ENCODE results near the gene DOCK10. TPM values are rescaled to one million over a fixed set of nuclear protein-coding genes. Genes with fewer than 3 reads are reported as not detected.

Gene DOCK10
- total and polyA plus RNA-seq, 2 donors (not counting 3 experiments of a cell fraction or from before 2014, with no cell fraction given) = 5.8 to 23.0 TPM

DNA sequence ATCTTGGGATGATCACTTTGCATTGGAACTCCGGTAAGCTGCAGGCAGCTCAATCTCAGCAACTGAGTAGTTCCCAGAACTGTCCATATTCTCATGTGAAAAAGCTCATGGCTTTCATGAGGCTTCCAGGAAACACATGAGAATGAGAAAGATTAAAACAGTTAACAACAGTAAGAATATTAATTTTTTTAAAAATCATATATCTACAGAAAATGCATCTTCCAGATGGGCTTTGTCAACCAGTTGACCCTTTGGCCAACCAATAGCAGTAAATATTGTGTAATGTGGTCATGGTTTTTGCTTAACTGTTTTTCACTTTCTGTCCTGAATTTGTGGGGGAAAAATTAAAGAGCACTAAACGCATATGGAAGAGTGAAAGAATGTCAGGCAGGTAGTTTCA lies 194.9 kb downstream of the DOCK10 start:
- TF ChIP-seq POLR2A (IDR thresholded peaks at IDR 0.05; ENCODE audit: low read depth, low read length) (no peak), EZH2 (IDR thresholded peaks at IDR 0.05; ENCODE audit: borderline replicate concordance, low read depth, low read length, severe bottlenecking) (no peak), JUN (IDR thresholded peaks at IDR 0.05; ENCODE audit: borderline replicate concordance, insufficient read depth, insufficient read length, low read depth) (no peak), MYC (IDR thresholded peaks at IDR 0.05; ENCODE audit: low read depth, low read length) (no peak), FOS (IDR thresholded peaks at IDR 0.05; ENCODE audit: borderline replicate concordance, insufficient read depth, low read length) (no peak), POLR2AphosphoS5 (IDR thresholded peaks at IDR 0.05; ENCODE audit: insufficient read depth, low read depth, low read length) (no peak)
- Histone ChIP-seq H3K9me3 (replicated peaks; ENCODE audit: control insufficient read depth, insufficient read depth, low read length) (no peaks in the 10 kb centered on the region), H3K27ac (ENCODE audit: insufficient read depth, low read depth, low read length) (no peak overlapping the region), H3K9me1 (replicated peaks; ENCODE audit: control insufficient read depth, extremely low read depth, insufficient read depth, low read length) (no peaks in the 10 kb centered on the region), H3K4me3 (replicated peaks in 1 of 3; ENCODE audit: insufficient read depth in 1 of 3, low read depth in 1 of 3, low read length in 3 of 3) (no peak overlapping the region), H3K79me2 (ENCODE audit: control insufficient read depth, insufficient read depth, low read length) (no peaks in the 10 kb centered on the region), H3K36me3 (ENCODE audit: control insufficient read depth in 2 of 2, extremely low read depth in 1 of 2, insufficient read depth in 2 of 2, low read length in 2 of 2) (peaks cover 0 to 6% of the 10 kb centered on the region in 2 experiments), H3K4me2 (ENCODE audit: insufficient read depth, low read length) (no peak overlapping the region), H4K20me1 (replicated peaks; ENCODE audit: control insufficient read depth, extremely low read depth, insufficient read depth, low read length) (no peaks in the 10 kb centered on the region), H3K4me1 (ENCODE audit: control insufficient read depth, extremely low read depth, insufficient read depth, low read length) (no peaks in the 10 kb centered on the region), H2AFZ (ENCODE audit: low read depth, low read length) (no peak overlapping the region), H3K9ac (replicated peaks; ENCODE audit: extremely low read depth, insufficient read depth, low read length) (no peak overlapping the region), H3K27me3 (ENCODE audit: control insufficient read depth in 2 of 2, insufficient read depth in 2 of 2, low read length in 2 of 2) (no peaks in the 10 kb centered on the region)
- no peak for DNase-seq (ENCODE audit: low read depth, low spot score)
- POLR2A ChIA-PET = no interaction called here
- no TSS peak for BruUV-seq (replicated peaks)
- CTCF ChIA-PET = interaction anchor here (2.3 kb wide), 1 partner anchor 9 kb away, joined by 8 read pairs; no protein-coding TSS in a partner anchor
- dilution Hi-C loops (cut with MboI; ENCODE audit: extremely low pct_ligation_motif_present, low sequenced_read_pairs) (no loop called here), intact Hi-C loops (cut with micrococcal nuclease) (no loop called here)
- no peak for FAIRE-seq

- Histone ChIP-seq H2AFZ (ENCODE audit: low read depth, low read length) (no peak overlapping the region), H4K20me1 (replicated peaks; ENCODE audit: control insufficient read depth, extremely low read depth, insufficient read depth, low read length) (no peaks in the 10 kb centered on the region), H3K27ac (ENCODE audit: insufficient read depth, low read depth, low read length) (no peak overlapping the region), H3K27me3 (ENCODE audit: control insufficient read depth in 2 of 2, insufficient read depth in 2 of 2, low read length in 2 of 2) (no peaks in the 10 kb centered on the region), H3K9me1 (replicated peaks; ENCODE audit: control insufficient read depth, extremely low read depth, insufficient read depth, low read length) (no peaks in the 10 kb centered on the region), H3K4me1 (ENCODE audit: control insufficient read depth, extremely low read depth, insufficient read depth, low read length) (no peaks in the 10 kb centered on the region), H3K4me3 (replicated peaks in 1 of 3; ENCODE audit: insufficient read depth in 1 of 3, low read depth in 1 of 3, low read length in 3 of 3) (no peak overlapping the region), H3K9ac (replicated peaks; ENCODE audit: extremely low read depth, insufficient read depth, low read length) (no peak overlapping the region), H3K9me3 (replicated peaks; ENCODE audit: control insufficient read depth, insufficient read depth, low read length) (no peaks in the 10 kb centered on the region), H3K79me2 (ENCODE audit: control insufficient read depth, insufficient read depth, low read length) (no peaks in the 10 kb centered on the region), H3K4me2 (ENCODE audit: insufficient read depth, low read length) (no peak overlapping the region), H3K36me3 (ENCODE audit: control insufficient read depth in 2 of 2, extremely low read depth in 1 of 2, insufficient read depth in 2 of 2, low read length in 2 of 2) (peaks cover 0 to 6% of the 10 kb centered on the region in 2 experiments)
- CTCF ChIA-PET = no interaction called here
- dilution Hi-C loops (cut with MboI; ENCODE audit: extremely low pct_ligation_motif_present, low sequenced_read_pairs) = no loop called here
- FAIRE-seq (no peak), DNase-seq (ENCODE audit: low read depth, low spot score) (no peak)
- TF ChIP-seq POLR2A (IDR thresholded peaks at IDR 0.05; ENCODE audit: low read depth, low read length) (no peak), JUN (IDR thresholded peaks at IDR 0.05; ENCODE audit: borderline replicate concordance, insufficient read depth, insufficient read length, low read depth) (no peak), MYC (IDR thresholded peaks at IDR 0.05; ENCODE audit: low read depth, low read length) (no peak), GATA2 (IDR thresholded peaks at IDR 0.05; ENCODE audit: insufficient read depth, insufficient read length, low read depth, low read length) (no peak), MAX (IDR thresholded peaks at IDR 0.05; ENCODE audit: insufficient read depth, insufficient read length) (no peak), EZH2 (IDR thresholded peaks at IDR 0.05; ENCODE audit: borderline replicate concordance, low read depth, low read length, severe bottlenecking) (no peak), FOS (IDR thresholded peaks at IDR 0.05; ENCODE audit: borderline replicate concordance, insufficient read depth, low read length) (no peak)
- TF ChIP-seq, protein P1, sequence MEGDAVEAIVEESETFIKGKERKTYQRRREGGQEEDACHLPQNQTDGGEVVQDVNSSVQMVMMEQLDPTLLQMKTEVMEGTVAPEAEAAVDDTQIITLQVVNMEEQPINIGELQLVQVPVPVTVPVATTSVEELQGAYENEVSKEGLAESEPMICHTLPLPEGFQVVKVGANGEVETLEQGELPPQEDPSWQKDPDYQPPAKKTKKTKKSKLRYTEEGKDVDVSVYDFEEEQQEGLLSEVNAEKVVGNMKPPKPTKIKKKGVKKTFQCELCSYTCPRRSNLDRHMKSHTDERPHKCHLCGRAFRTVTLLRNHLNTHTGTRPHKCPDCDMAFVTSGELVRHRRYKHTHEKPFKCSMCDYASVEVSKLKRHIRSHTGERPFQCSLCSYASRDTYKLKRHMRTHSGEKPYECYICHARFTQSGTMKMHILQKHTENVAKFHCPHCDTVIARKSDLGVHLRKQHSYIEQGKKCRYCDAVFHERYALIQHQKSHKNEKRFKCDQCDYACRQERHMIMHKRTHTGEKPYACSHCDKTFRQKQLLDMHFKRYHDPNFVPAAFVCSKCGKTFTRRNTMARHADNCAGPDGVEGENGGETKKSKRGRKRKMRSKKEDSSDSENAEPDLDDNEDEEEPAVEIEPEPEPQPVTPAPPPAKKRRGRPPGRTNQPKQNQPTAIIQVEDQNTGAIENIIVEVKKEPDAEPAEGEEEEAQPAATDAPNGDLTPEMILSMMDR (IDR thresholded peaks at IDR 0.05; ENCODE audit: extremely low read depth in 1 of 2, insufficient read depth in 1 of 2, low read depth in 1 of 2, low read length in 2 of 2) = no peak
- intact Hi-C loops (cut with micrococcal nuclease) = no loop called here
- BruUV-seq (replicated peaks) = no TSS peak
- POLR2A ChIA-PET = no interaction called here
Observed at GRCh38 chr2:224846686-224847085, 195.6 kb downstream of the DOCK10 start.
